Gastrocnemius medialis (tissue), 4 donors: ENCODE data around the gene RXRG.

ENCODE experiments used
- POLR2A ChIP-seq, 2 donors: fragments of 450-650 bp; IDR thresholded peaks; one replicate each; pipeline ENCODE4 v1.6.1; 2017; ENCODE audit warnings: antibody characterized with exemption in 2 of 2, mild to moderate bottlenecking in 2 of 2, moderate library complexity in 2 of 2
- TF ChIP-seq, protein P1 (sequence below), 5 experiments: fragments of 450-650 bp in 3 of 5; fragments of 200-600 bp in 2 of 5; sonication (generic) in 2 of 5; IDR thresholded peaks in 4 of 5; conservative IDR thresholded peaks in 1 of 5; 1 replicate in 4 of 5; 2 replicates in 1 of 5; pipeline ENCODE4 v1.5.1; 2016 to 2019; ENCODE audit warnings: antibody characterized with exemption in 5 of 5, mild to moderate bottlenecking in 3 of 5, moderate library complexity in 3 of 5

DNA sequence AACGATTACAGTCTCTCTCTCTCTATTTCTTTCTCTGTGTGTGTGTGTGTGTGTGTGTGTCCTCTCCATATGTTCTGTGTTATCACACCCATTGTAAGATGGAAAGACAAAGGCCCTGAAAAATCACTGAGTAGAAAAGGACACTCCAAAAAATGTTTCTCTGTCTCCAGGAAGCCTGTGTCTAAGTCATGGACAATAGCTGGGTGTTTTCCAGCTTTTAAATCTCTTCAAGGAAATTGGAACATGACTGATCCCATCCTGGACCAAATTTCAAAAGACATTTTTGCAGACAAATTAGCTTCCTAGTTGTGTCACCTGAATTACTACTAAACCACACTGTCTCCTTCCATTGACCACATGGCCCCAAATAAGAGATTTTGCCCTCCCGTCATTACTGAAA, 57.4 kb downstream of the RXRG start:
- TF ChIP-seq, protein P1, sequence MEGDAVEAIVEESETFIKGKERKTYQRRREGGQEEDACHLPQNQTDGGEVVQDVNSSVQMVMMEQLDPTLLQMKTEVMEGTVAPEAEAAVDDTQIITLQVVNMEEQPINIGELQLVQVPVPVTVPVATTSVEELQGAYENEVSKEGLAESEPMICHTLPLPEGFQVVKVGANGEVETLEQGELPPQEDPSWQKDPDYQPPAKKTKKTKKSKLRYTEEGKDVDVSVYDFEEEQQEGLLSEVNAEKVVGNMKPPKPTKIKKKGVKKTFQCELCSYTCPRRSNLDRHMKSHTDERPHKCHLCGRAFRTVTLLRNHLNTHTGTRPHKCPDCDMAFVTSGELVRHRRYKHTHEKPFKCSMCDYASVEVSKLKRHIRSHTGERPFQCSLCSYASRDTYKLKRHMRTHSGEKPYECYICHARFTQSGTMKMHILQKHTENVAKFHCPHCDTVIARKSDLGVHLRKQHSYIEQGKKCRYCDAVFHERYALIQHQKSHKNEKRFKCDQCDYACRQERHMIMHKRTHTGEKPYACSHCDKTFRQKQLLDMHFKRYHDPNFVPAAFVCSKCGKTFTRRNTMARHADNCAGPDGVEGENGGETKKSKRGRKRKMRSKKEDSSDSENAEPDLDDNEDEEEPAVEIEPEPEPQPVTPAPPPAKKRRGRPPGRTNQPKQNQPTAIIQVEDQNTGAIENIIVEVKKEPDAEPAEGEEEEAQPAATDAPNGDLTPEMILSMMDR (IDR thresholded peaks at IDR 0.05 in 4 of 5, conservative IDR thresholded peaks at IDR 0.05 in 1 of 5): no peak
- TF ChIP-seq POLR2A (IDR thresholded peaks at IDR 0.05): no peak
